ENCODE measurements around the gene DNAL4. TPM values are rescaled to one million over a fixed set of nuclear protein-coding genes. Genes with fewer than 3 reads are reported as not detected.

Gene DNAL4
- total RNA-seq, 6 donors from 2014 or later = 14.7 to 23.7 (median 20.2) TPM

DNA sequence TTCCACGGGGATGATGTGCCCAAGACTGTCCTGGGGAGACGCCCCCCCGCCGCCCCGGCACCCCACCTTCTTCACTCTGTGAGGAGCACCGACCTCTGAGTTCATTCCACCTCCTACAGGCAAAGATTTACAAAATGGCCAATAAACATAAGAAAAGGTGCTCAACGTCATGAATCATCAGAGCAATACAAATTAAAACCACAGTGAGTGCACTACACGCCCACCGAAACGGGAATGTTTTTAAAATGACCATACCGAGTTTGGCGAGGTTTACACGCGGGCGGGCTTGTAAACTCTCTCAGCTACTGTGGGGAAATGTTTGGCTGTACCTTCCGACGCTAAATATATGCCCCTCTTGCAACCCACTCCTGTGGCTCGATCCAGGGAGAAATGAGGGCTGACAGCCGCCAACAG is 42.0 kb upstream of the DNAL4 start:
- no peaks in the 10 kb centered on the region for H3K9me3 ChIP-seq
- DNase-seq = peak in 1 of 2 donors; percentile 71

DNA sequence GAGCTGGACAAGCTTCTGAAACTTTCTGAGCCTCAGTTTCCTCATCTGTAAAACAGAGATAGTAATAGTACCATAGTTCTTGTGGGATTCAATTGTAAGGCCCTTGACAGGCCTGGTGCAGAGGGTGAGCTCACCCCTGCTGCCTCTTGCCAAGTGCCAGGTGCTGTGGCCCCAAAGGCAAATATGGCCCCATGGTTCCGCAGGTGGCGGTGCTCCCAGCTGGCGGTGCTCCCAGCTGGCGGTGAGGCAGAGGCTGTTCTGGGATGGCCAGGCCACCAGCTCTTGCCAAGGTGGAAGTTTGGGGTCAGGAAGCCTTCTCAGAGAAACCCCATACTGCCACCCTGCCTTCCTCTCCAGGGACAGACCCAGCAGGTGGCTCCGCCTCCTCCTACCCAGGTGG is 41.0 kb upstream of the DNAL4 start:
- no peak for ATAC-seq (ENCODE audit: low FRiP score in 2 of 2)

More for the DNA sequence above, 42.0 kb upstream of the DNAL4 start:
- WGBS, 2 donors = 75 to 82% methylated on average over 18 to 19 of the region's 19 CpGs
- H3K4me3 ChIP-seq = no peak overlapping the region
- H3K4me1 ChIP-seq = peaks cover 0 to 3% (median 0%) of the 10 kb centered on the region in 4 donors
- no peak overlapping the region for H3K27ac ChIP-seq
- no peaks in the 10 kb centered on the region for H3K27me3 ChIP-seq
- no peak for ATAC-seq (ENCODE audit: low FRiP score in 2 of 2)
- no peak for TF ChIP-seq POLR2AphosphoS5 (IDR thresholded peaks at IDR 0.05)
- TF ChIP-seq, protein P1, sequence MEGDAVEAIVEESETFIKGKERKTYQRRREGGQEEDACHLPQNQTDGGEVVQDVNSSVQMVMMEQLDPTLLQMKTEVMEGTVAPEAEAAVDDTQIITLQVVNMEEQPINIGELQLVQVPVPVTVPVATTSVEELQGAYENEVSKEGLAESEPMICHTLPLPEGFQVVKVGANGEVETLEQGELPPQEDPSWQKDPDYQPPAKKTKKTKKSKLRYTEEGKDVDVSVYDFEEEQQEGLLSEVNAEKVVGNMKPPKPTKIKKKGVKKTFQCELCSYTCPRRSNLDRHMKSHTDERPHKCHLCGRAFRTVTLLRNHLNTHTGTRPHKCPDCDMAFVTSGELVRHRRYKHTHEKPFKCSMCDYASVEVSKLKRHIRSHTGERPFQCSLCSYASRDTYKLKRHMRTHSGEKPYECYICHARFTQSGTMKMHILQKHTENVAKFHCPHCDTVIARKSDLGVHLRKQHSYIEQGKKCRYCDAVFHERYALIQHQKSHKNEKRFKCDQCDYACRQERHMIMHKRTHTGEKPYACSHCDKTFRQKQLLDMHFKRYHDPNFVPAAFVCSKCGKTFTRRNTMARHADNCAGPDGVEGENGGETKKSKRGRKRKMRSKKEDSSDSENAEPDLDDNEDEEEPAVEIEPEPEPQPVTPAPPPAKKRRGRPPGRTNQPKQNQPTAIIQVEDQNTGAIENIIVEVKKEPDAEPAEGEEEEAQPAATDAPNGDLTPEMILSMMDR (IDR thresholded peaks at IDR 0.05) = no peak
- TF ChIP-seq POLR2A (IDR thresholded peaks at IDR 0.05) = no peak
- TF ChIP-seq EP300 (IDR thresholded peaks at IDR 0.05) = no peak
- no peaks in the 10 kb centered on the region for H3K36me3 ChIP-seq

DNA sequence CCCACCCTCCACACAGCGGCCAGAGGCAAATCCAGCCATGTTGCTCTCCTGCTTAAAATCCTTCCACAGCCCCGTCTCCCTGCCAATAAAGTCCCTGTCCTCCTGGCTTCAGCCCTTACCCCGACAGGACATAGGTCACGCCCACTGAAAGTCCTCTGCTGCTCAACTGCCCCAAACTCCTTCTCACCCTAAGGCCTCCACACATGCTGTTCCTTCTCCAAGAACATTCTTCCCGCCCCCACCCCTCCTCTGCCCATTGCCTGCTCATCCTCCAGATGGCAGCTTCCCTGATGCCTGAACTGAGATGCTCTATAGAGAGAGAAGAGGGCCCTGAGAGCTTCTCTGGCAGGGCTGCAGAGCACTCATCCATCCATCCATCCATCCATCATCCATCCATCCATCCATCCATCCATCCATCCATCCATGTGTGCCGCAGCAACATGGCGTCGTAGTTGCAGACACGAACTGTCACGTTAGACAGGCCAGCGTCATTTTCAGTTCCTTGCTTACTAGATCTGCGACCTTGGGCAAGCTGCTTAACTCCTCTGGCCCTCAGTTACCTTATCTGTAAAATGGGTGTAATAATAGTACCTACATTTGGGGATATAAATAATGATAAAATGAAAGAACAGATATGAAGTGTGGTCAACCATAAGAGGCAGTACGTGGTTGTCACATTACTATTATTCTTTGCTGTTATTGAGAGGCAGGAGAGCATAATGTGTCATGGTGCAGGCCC is 40.4 kb upstream of the DNAL4 start:
- Histone ChIP-seq H3K27me3 (no peaks in the 10 kb centered on the region), H3K9me3 (no peaks in the 10 kb centered on the region), H3K4me3 (no peak overlapping the region), H3K36me3 (no peaks in the 10 kb centered on the region), H3K4me1 (peaks cover 0 to 3% (median 0%) of the 10 kb centered on the region in 4 donors), H3K27ac (no peak overlapping the region)
- no peak for ATAC-seq (ENCODE audit: low FRiP score in 2 of 2)
- TF ChIP-seq POLR2AphosphoS5 (IDR thresholded peaks at IDR 0.05) (no peak), POLR2A (IDR thresholded peaks at IDR 0.05) (no peak), EP300 (IDR thresholded peaks at IDR 0.05) (no peak)
- TF ChIP-seq, protein P1 (IDR thresholded peaks at IDR 0.05) = no peak
- DNase-seq = no peak
- WGBS, 2 donors = 87 to 88% methylated on average over 13 of the region's 13 CpGs

More for the DNA sequence above, 41.0 kb upstream of the DNAL4 start:
- WGBS, 2 donors = 97 to 100% methylated on average over 1 to 5 of the region's 5 CpGs
- no peak overlapping the region for H3K4me3 ChIP-seq
- TF ChIP-seq EP300 (IDR thresholded peaks at IDR 0.05) = no peak
- TF ChIP-seq, protein P1 (IDR thresholded peaks at IDR 0.05) = no peak
- no peak overlapping the region for H3K27ac ChIP-seq
- no peaks in the 10 kb centered on the region for H3K27me3 ChIP-seq
- DNase-seq = no peak
- no peaks in the 10 kb centered on the region for H3K9me3 ChIP-seq
- peaks cover 0 to 3% (median 0%) of the 10 kb centered on the region in 4 donors for H3K4me1 ChIP-seq
- no peaks in the 10 kb centered on the region for H3K36me3 ChIP-seq

DNA sequence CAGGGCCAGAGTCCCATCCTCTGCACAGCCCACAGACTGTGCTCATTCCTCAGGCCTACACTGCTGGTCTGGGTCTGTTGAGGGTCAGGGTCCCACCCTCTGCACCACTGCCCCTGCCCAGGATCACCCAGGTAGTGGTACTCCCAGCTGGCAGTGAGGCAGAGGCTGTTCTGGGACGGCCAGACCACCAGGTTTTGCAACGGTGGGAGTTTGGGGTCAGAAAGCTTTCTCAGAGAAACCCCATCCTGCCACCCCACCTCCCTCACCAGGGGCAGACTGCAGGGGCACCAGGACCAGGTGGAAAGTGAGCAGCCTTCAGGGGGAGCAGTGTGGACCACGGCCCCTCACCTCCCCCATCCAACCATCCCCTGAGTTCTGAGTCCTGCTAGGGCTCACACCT is 39.1 kb upstream of the DNAL4 start:
- Histone ChIP-seq H3K27me3 (no peaks in the 10 kb centered on the region), H3K4me1 (peaks cover 0 to 3% (median 0%) of the 10 kb centered on the region in 4 donors), H3K9me3 (no peaks in the 10 kb centered on the region), H3K36me3 (no peaks in the 10 kb centered on the region), H3K4me3 (no peak overlapping the region), H3K27ac (no peak overlapping the region)
- 83 to 100% methylated on average over 1 to 2 of the region's 3 CpGs for WGBS, 2 donors
- no peak for DNase-seq
- TF ChIP-seq, protein P1 (IDR thresholded peaks at IDR 0.05) = no peak
- no peak for TF ChIP-seq POLR2A (IDR thresholded peaks at IDR 0.05)
- TF ChIP-seq EP300 (IDR thresholded peaks at IDR 0.05) = no peak
- no peak for TF ChIP-seq POLR2AphosphoS5 (IDR thresholded peaks at IDR 0.05)
- ATAC-seq (ENCODE audit: low FRiP score in 2 of 2) = no peak
